Thoracic aorta (tissue), 2 donors: Measurements from ENCODE around the gene PTPN1. TPM values are rescaled to one million over a fixed set of nuclear protein-coding genes. Genes with fewer than 3 reads are reported as not detected.
A peak's percentile ranks its signal among the peaks of the same experiment; 100 is the strongest.

Experiments
- ATAC-seq: fragments of 150-250 bp; one replicate; pipeline ENCODE4 v1.8.0; 2017; ENCODE audit warnings: low read depth; ENCODE audit not compliant: insufficient number of reproducible peaks, low FRiP score
- DNase-seq: peaks from one replicate; pipeline ENCODE4 v3.0.0-alpha.2; 2020; ENCODE audit warnings: low spot score
- H3K27ac ChIP-seq, 2 donors: fragments of 200-600 bp; sonication (generic); 1 replicate in 1 of 2; 2 replicates in 1 of 2; pipeline ENCODE4 v1.5.1; 2016; ENCODE audit warnings: mild to moderate bottlenecking in 2 of 2, moderate library complexity in 2 of 2
- H3K27me3 ChIP-seq: fragments of 200-600 bp; sonication (generic); replicated peaks from 2 replicates; pipeline ENCODE4 v1.6.0; 2016; ENCODE audit warnings: mild to moderate bottlenecking; ENCODE audit not compliant: insufficient read depth
- H3K36me3 ChIP-seq: fragments of 200-600 bp; sonication (generic); one replicate; pipeline ENCODE4 v1.5.1; 2016
- H3K4me1 ChIP-seq, 2 donors: fragments of 200-600 bp; sonication (generic); 1 replicate in 1 of 2; 2 replicates in 1 of 2; pipeline versions ENCODE4 v1.5.1 to v1.6.0; 2016; ENCODE audit warnings: low read depth in 2 of 2, mild to moderate bottlenecking in 1 of 2; ENCODE audit not compliant: control insufficient read depth in 1 of 2
- H3K4me3 ChIP-seq: fragments of 200-600 bp; sonication (generic); 2 replicates; pipeline ENCODE4 v1.5.1; 2016; ENCODE audit warnings: mild to moderate bottlenecking
- H3K9me3 ChIP-seq: fragments of 200-600 bp; sonication (generic); 2 replicates; pipeline ENCODE4 v1.5.1; 2016
- CTCF ChIP-seq: fragments of 200-600 bp; sonication (generic); IDR thresholded peaks from one replicate; pipeline ENCODE4 v1.5.1; 2019; ENCODE audit warnings: antibody characterized with exemption
- total RNA-seq, 2 donors: library from RNA; depleted of rRNA; stranded (reverse); fragments of >200 nt; gene quantifications; one replicate each; pipeline versions ENCODE4 v1.1.0 to v1.2.3, GENCODE V29; 2016

Gene PTPN1
- total RNA-seq, 2 donors from 2014 or later: 32.5 to 68.9 TPM

- Histone ChIP-seq H3K27ac (no peak overlapping the region), H3K4me3 (no peak overlapping the region), H3K9me3 (peaks cover 5% of the 10 kb centered on the region), H3K36me3 (no peaks in the 10 kb centered on the region), H3K4me1 (peaks cover 0 to 4% of the 10 kb centered on the region in 2 donors), H3K27me3 (no peaks in the 10 kb centered on the region)
- DNase-seq (no peak), ATAC-seq (no peak)
- no peak for TF ChIP-seq CTCF
Observed at GRCh38 chr20:50621068-50621665, 111.0 kb downstream of the PTPN1 start.

GRCh38 chr20:50624351-50625016 lies 114.3 kb downstream of the PTPN1 start:
- Histone ChIP-seq H3K9me3 (peaks cover 5% of the 10 kb centered on the region), H3K27ac (no peak overlapping the region), H3K4me3 (no peak overlapping the region), H3K36me3 (no peaks in the 10 kb centered on the region), H3K27me3 (no peaks in the 10 kb centered on the region), H3K4me1 (peaks cover 0 to 4% of the 10 kb centered on the region in 2 donors)
- ATAC-seq (no peak), DNase-seq (no peak)
- TF ChIP-seq CTCF: no peak

- no peak for DNase-seq
- no peaks in the 10 kb centered on the region for H3K27me3 ChIP-seq
- no peak overlapping the region for H3K4me3 ChIP-seq
- no peaks in the 10 kb centered on the region for H3K36me3 ChIP-seq
- H3K4me1 ChIP-seq: peaks cover 0 to 4% of the 10 kb centered on the region in 2 donors
- TF ChIP-seq CTCF: peak; percentile 42
- H3K27ac ChIP-seq: no peak overlapping the region
- H3K9me3 ChIP-seq: peaks cover 1% of the 10 kb centered on the region
- no peak for ATAC-seq
Observed at GRCh38 chr20:50625986-50626677, 115.9 kb downstream of the PTPN1 start.

- TF ChIP-seq CTCF: no peak
- Histone ChIP-seq H3K27ac (no peak overlapping the region), H3K9me3 (no peaks in the 10 kb centered on the region), H3K27me3 (no peaks in the 10 kb centered on the region), H3K36me3 (no peaks in the 10 kb centered on the region), H3K4me3 (no peak overlapping the region), H3K4me1 (peaks cover 0 to 4% of the 10 kb centered on the region in 2 donors)
- no peak for DNase-seq
- ATAC-seq: no peak
Observed at GRCh38 chr20:50627747-50628146, 117.6 kb downstream of the PTPN1 start.

- Histone ChIP-seq H3K27ac (no peak overlapping the region), H3K27me3 (no peaks in the 10 kb centered on the region), H3K36me3 (no peaks in the 10 kb centered on the region), H3K4me1 (peaks cover 0 to 4% of the 10 kb centered on the region in 2 donors), H3K4me3 (no peak overlapping the region), H3K9me3 (no peaks in the 10 kb centered on the region)
- no peak for ATAC-seq
- DNase-seq: no peak
- no peak for TF ChIP-seq CTCF
Observed at GRCh38 chr20:50628332-50628731, 118.1 kb downstream of the PTPN1 start.
